GM19023 (cell line): ENCODE data around the gene ZSCAN31.
"Not testable (repeated sequence)": the region's sequence is repeated elsewhere in the genome, so short reads cannot be mapped to it uniquely, and the experiment has no call there.

ENCODE experiments used
- ATAC-seq: cut with Tn5 transposase; IDR thresholded peaks from one replicate; pipeline ENCODE4 v1.9.1; 2021; ENCODE audit warnings: mild to moderate bottlenecking, moderate library complexity; ENCODE audit not compliant: unreplicated experiment

ZSCAN31 gene

DNA sequence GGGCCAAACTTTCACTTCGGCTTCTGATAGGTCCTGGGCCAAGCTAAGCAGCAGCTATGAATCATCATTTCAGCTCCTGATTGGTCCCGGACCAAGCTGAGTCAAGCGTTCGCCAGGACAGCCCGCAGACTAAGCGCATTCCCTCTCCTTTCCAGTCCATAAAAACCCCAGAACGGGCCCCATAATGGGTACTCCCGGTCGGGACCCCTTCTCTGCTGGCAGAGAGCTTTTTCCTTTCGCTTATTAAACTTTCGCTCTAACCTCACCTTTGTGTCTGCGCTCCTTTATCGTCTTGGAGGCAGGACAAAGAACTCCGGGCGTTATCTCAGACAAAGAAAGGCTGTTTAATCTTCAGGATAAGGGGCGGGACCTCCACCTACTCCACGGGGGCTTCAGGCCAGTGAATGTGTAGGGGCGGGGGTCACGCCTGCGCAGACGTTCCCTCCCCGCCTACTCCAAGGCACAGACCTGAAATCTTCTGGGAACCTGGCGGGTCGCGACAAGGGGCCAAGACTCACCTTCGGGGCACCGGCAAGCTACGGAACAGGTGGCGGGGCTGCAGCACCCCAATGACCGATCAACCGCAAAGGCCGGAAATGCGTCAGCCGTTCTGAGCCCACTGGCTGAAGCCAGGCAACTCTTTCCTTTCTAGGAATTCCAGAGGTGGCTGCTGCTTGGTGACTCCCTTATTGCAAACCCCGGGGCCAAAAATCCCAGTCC lies at the start of gene ZSCAN31:
ZSCAN31 (minus strand) TSS at position 585 of the 720 bp plus-strand sequence. CDS start 6,465 bp downstream, outside the sequence.
- ATAC-seq, result peak; percentile 90

DNA sequence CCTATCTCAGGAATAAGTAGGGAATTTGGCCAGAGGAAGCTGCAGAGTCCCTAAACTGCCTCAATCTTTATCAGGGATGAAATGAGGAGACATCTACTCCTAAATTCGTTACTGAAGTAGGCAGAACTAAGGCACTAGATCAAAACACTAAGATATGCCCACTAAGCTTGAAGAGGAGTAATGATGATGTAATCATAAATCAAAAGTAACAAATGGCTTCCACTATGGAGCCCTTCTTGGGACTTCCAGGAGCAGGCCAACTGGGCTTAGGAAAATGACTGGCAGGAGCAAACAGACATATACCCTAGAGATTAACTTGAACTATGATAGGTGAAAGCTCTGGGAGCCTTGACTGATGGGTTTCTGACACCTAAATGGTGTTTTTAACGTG lies 48.2 kb upstream of the ZSCAN31 start:
- ATAC-seq, result no peak

DNA sequence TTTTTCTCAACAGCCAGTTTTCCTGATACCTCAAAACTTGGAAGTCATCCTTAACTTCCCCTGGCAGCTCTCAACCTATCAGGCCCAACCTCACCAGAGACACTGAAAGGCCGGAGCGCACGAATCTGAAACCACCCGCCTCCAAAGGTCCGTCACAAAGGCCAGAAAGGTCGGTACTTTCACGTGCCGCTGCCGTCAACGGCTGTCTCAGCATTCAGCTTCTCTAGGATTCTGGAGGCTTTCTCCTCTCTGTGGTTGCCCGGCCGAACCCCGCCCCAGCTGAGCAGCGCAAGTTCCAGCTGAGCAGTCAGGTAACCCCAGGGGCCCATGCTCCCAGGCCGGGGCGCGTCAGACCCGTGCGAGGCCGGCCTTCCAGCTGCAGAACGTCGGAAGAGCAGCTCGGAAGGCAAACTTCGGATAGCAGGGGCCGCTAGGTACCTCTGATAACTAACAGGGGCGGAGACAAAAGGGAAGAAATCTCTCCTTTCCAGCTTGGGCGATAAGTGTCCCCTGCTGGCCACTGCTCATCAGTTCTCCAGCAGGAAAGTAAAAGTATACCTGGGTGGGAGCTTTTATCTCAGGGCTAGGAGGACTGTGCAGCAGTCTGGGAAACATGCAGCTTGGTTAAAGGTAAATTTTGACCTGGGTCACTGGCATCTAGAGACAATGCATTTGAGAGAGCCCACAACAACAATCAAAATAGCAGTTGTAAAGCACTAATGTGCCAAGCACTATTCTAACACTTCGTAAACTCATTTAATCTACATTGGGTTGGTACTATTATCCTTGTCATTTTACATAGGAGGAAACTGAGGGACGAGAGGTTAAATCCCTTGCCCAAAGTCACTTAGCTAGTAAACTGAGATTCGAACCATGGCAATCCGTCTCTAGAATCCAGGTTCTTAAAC lies 47.5 kb upstream of the ZSCAN31 start:
- peak; percentile 90 for ATAC-seq

DNA sequence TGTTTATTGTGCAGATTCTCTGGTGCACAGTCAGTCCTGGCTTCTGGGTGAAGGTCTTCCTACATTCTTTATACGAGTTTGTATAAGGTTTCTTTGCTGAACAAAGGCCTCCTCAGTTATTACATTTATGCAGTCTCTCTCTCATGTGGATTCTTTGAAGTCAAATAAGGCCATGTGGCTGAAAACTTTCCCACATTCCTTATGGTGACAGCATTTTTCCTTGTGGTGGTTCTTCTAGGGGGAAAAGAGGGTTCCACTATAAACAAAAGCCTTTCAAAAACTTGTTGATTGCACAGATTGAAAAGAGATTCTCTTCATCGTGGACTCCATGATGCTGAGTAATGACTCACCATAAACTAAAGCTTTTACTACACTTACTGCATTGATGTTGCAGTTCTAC lies 44.4 kb upstream of the ZSCAN31 start:
- ATAC-seq, result no peak

DNA sequence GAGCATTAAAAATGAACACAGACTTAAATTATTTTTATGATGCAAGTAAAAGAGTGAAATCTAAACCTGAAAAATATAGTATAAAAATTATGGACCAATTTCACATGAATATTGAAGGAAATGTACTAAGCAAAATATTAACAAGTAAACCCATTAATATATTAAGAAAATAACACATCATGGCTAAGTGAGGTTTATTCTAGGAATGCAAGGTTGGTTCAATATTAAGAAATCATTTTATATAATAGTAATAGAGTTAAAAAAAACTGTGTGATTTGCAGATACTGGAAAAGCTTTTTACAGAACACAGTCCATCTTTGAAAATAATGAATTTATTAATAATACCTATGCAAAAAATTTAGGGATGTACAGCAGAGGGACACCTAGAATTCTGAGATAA lies 42.7 kb upstream of the ZSCAN31 start:
- ATAC-seq, result no peak

DNA sequence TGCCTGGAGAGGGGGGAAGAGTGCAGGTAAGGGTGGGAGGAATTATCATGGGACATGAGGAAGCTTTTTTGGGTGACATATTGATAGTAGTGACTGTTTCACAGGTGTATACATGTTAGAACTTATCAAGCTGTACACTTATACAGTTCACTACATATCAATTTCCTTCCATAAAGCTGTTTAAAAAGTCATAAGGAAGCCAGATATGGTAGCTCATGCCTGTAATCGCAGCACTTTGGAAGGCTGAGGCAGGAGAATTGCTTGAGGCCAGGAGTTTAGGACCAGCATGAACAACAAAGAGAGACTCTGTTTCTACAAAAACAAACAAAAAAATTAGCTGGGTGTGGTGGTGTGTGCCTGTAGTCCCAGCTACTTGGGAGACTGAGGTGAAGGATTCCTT lies 41.9 kb upstream of the ZSCAN31 start:
- no peak for ATAC-seq

DNA sequence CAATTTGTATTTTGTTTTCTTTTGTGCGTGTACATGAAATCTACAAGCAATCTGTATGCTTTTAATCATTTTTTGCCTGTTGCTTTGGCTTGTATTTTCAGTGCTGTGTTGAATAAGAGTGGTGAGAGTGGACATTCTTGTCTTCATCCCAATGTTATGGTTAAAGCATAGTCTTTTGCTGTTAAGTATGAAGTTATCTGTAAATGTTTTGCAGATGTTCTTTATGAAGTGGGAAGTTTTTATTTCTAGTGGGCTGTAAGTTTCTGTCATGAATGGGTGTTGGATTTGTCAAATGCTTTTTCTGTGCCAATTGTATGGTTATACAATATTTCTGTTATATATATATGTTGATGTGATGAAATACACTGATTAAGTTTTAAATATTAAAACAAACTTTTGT lies 38.0 kb upstream of the ZSCAN31 start:
- no peak for ATAC-seq

DNA sequence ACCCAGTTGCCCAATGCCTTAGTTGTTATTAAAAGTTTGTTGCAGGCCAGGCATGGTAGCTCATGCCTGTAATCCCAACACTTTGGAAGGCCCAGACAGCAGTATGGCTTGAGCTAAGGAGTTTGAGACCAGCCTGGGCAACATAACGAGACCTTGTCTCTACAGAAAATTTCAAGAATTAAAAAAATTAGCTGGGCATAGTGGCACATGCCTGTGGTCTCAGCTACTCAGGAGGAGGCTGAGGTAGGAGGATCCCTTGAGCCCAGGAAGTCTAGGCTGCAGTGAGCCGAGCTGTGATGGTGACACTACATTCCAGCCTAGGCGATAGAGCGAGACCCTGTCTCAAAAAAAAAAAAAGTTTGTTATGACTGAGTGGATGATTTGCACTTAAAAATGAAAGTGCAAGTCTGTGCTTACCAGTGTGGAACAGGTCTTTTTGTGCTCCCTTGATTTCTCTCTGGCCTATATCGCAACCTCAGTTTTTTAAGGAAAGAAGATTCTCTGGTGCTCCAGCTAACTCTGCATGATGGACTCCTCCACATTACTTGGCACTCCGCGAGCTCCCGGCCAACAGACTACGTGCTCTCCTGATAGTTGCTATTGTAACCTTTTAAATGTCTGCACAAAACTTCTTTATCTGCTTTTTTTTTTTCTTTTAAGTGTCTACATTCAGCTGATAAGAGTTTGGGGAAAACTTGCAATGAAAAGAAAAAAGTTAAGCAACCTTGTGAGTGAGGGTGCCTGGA lies 35.9 kb upstream of the ZSCAN31 start:
- ATAC-seq, result no peak

DNA sequence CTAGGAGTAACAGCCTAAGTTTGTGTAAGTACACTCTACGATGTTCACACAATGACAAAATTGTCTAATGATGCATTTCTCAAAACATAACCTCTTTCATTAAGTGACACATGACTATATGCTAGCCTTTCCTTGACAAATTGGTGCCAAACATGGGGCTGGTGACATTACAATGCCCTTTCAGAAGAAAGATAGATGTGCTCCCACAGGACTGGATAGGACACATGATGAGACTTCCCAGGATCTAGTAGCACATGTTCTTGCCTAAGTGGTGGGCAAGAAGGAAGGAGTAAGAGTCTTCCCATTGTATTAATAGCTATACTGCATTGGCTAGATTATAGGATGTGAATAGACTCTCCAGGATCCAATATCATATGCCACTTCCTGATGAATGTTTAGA lies 35.3 kb upstream of the ZSCAN31 start:
- no peak for ATAC-seq

DNA sequence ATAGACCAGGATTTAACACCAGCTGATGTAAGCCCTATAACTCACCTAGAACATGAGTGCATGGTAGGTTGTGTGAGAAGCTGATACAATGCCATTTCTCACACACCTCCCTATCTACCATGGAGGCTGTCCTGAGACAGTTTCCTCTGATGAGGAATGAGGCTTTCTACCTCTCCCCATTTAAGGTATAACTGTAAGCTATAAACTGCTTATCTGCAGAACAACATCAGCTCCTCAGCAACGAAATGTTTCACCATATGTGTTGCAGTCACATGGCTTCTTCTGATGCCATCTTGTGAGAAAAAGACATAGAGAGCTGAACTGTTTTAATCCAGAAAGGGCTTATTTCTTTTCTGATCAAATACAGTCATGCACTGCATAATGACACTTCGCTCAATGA lies 34.5 kb upstream of the ZSCAN31 start:
- ATAC-seq, result no peak

DNA sequence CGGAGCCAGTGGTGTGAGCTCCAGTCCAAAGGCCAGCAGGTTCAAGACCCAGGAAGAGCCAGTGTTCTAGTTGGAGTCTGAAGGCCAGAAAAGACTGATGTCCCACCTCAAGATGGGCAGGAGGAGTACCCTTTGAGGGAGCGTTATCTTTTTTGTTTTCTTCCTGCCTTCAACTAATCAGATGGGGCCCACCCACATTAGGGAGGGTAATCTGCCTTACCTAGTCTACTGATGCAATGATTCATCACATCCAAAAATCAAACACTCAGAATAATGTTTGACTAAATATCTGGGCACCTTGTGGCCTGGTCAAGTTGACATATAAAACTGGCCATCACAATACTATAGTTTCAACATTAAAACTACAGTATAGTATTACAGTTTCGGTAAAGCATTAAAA lies 33.5 kb upstream of the ZSCAN31 start:
- no peak for ATAC-seq

DNA sequence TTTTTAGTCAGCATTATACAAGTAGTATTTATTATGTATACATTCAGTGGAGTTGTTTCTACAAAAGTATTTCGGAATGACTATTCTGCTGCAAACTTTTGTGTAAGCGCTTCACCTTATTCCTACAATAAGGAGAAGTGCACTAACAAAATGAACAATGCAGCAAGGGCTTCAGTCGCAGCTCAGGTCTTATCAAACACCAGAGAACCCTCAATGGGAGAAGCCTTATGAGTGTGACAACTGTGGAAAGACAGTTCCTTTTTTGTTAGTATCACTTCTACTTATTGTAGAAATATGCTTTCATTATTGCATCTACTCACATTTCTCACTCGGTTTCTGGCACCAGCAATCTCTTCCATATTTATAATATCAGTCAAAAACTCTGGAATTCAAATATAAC lies 32.6 kb upstream of the ZSCAN31 start:
- ATAC-seq, result peak; percentile 61

DNA sequence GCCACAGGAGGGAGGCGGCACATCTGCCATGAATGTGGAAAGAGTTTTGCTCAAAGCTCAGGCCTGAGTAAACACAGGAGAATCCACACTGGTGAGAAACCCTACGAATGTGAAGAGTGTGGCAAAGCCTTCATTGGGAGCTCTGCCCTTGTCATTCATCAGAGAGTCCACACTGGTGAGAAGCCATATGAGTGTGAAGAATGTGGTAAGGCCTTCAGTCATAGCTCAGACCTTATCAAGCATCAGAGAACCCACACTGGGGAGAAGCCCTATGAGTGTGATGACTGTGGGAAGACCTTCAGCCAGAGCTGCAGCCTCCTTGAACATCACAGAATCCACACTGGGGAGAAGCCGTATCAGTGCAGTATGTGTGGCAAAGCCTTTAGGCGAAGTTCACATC lies 29.6 kb upstream of the ZSCAN31 start:
- not testable (repeated sequence) for ATAC-seq

DNA sequence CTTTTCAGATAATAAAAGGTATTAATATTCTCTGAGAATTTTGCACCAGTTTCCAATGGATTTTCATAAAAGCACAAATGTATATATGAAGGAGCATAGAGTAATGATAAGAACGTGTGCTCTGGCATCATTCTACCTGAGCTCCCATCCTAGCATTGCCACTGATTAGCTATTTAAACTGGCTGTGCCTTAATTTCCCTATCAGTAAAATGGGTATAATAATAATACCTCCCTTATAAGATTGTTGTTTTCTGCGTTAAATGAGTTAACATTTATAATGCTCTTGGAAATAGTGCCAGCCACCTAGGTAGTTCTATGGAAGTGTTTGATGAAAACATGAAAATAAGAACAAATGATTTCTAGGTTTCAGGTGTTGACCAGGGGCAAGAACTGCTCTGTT lies 25.0 kb upstream of the ZSCAN31 start:
- ATAC-seq, result no peak

DNA sequence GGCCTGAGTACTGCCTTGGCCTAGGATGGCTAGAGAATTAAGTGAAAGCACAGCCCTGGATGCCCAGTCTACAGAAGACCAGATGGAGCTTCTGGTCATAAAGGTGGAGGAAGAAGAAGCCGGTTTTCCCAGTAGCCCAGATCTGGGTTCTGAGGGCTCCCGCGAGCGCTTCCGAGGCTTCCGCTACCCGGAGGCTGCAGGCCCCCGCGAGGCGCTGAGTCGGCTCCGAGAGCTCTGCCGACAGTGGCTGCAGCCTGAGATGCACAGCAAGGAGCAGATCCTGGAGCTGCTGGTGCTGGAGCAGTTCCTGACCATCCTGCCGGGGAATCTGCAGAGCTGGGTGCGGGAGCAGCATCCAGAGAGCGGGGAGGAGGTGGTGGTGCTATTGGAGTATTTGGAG lies 23.6 kb upstream of the ZSCAN31 start:
- ATAC-seq, result not testable (repeated sequence)

DNA sequence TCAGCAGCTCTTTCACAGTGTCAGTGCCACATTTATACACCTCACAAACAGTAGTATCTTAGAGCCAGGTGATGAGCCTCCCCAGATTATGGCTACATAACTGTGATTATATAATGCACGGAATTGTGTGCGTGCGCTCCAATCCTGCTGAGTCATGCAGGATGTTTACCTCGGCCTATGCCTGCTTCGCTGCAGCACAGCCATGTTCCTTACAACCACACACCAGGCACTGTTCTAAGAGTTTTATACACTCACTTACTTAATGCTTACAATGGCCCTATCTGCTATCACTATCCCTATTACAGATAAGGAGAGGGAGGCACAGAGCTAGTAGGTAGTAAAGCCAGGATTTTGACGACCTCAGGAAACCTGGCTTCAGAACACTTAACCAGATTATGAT lies 21.1 kb upstream of the ZSCAN31 start:
- no peak for ATAC-seq

DNA sequence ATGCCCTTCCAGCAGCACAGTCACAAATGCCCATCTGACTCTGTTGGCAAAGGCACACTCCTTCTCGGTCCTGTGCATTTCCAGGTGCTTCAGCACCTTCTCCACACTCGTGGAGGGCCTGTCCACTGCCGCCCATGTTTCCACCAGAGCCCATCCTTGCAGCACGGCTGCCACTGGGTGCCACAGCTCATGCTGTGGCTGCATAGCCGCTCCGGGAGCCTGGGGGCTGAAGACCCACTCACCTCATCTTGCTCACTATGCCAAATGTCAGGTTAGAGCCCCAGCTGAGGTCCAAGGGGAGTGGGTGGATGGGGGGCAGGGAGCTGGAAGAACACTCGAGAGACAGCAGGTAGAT lies 20.7 kb upstream of the ZSCAN31 start:
- no peak for ATAC-seq

DNA sequence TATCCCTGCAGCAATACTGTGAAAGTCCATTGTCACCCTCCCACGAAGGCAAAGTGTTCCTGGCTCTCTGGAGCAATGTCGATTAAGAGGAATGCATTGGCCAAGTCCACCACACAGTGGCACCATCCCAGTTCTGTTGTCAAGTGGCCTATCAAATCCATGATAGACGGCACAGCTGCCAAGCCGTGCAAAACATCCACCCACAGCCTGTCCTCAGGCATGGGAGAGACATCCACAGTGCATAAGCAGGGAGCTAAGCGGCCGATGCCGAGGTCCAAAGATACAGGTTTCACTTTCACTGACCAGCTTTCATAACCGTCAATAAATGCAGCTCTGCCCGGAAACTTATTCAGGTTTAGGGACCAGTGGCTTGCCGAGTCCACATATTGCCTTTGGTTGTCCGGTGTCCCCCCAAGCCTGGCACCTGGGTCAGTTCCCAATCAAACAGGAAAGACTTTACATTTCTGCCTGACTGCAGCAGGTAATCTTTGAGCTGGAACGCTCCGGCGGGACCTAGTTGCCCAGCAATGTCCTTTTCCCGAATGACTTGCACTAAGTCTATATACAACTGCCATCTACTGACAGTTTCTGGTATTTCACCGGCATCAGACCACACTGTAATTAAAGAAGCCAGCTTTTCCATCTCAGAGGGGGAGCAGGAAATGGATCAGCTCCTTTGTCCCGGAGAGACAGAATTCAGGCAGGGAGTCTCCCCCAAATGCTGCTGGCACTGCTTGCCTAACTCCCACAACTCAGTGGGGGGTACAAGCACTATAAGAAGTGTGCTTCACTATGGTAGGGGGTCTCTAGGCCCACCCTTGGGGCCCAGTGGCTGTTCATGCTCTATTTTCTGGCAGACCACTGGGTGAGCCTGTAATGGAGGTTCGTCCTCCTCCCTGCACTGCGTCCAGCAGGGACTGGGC lies 20.1 kb upstream of the ZSCAN31 start:
- peak; percentile 81 for ATAC-seq

DNA sequence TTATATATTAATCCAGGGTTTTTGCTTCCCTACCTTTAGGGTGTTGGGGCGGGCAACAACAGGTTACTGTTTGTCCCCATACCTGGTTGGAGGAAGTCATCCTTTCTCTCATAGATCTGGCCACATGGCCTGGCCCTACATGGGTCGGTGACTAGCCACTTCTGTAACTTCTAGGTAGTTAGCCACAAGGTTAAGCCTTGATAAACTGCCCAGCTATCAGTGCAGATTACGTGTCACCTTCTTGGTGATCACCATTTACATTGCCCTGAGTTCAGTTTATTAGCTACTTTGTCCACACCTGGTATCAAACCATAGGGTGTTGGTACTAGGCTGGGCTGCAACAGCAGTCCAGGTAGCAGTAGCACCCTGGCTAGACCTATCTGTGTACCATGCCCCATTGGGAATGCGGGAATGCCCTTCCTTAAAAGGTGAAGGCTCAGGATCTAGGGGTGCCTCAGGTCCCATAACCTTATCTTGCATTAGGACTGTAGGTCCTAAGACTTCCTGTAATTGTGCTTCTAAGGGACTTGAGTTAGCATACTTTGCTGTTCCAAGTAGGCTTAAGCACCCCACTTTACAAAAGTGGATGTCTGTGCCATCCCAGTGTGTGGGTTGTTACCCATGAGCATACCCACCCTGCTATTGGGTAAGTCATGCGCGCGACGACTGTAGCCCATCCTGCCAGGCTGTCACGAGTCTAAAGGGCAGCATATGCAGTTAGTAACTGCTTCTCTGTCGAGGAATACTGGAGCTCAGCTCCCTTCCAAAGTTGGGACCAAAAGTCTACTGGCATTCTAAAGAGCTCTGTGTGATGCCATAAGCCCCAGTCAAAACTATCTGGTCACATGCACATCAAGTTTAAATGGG lies 19.0 kb upstream of the ZSCAN31 start:
- ATAC-seq, result no peak
